ENCODE data around the gene OR13C5. TPM values are rescaled to one million over a fixed set of nuclear protein-coding genes. Genes with fewer than 3 reads are reported as not detected.
"Not testable (repeated sequence)": the region's sequence is repeated elsewhere in the genome, so short reads cannot be mapped to it uniquely, and the experiment has no call there.

Gene OR13C5
- total RNA-seq, 1 experiment from 2014 or later: not detected

DNA sequence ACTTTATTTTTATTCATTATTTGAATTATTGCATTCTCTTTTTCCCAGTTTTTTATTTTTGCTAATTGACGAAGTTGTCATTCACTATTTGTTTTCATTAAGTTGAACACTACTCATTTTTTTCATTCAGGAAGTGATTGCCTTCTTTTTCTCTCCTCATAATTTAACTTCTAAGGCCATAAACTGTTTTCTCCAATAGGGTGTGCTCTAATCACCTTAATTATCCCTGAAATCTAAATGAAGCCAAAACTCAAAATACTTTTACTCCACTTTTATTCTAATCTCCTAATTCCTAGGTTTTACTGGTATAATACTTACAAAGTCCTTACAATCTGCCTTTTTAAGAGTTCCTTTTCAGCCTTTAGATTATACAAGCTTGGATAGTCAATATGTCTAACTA lies 9.1 kb upstream of the OR13C5 start:
- H3K27me3 ChIP-seq (replicated peaks; ENCODE audit: control insufficient read depth, insufficient read depth, low read length): no peaks in the 10 kb centered on the region
- H3K36me3 ChIP-seq (ENCODE audit: control insufficient read depth, insufficient read depth, low read length): no peaks in the 10 kb centered on the region
- TF ChIP-seq, protein P1, sequence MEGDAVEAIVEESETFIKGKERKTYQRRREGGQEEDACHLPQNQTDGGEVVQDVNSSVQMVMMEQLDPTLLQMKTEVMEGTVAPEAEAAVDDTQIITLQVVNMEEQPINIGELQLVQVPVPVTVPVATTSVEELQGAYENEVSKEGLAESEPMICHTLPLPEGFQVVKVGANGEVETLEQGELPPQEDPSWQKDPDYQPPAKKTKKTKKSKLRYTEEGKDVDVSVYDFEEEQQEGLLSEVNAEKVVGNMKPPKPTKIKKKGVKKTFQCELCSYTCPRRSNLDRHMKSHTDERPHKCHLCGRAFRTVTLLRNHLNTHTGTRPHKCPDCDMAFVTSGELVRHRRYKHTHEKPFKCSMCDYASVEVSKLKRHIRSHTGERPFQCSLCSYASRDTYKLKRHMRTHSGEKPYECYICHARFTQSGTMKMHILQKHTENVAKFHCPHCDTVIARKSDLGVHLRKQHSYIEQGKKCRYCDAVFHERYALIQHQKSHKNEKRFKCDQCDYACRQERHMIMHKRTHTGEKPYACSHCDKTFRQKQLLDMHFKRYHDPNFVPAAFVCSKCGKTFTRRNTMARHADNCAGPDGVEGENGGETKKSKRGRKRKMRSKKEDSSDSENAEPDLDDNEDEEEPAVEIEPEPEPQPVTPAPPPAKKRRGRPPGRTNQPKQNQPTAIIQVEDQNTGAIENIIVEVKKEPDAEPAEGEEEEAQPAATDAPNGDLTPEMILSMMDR (IDR thresholded peaks at IDR 0.05; ENCODE audit: insufficient read depth in 1 of 2, low read depth in 1 of 2, low read length in 1 of 2, severe bottlenecking in 1 of 2, unreplicated experiment in 1 of 2): peak; percentile 13 to 21
- intact Hi-C loops (cut with micrococcal nuclease; ENCODE audit: unreplicated experiment): loop anchor here (1.0 to 2.0 kb wide), 2 partner anchors 74 to 135 kb away; no protein-coding TSS in a partner anchor
- Mint-ChIP-seq H3K9me3 (ENCODE audit: unreplicated experiment) (no peaks in the 10 kb centered on the region), H3K27ac (ENCODE audit: unreplicated experiment) (no peak overlapping the region), H3K36me3 (ENCODE audit: insufficient read depth, unreplicated experiment) (no peaks in the 10 kb centered on the region), H3K27me3 (ENCODE audit: insufficient read depth, unreplicated experiment) (peaks cover 7% of the 10 kb centered on the region), H3K4me1 (ENCODE audit: low read depth, unreplicated experiment) (no peaks in the 10 kb centered on the region), H3K4me3 (ENCODE audit: unreplicated experiment) (no peak overlapping the region)
- CTCF ChIA-PET: no interaction called here
- BruUV-seq (replicated peaks): no TSS peak
- POLR2A ChIA-PET: no interaction called here
- no peak for DNase-seq
- H3K4me1 ChIP-seq: no peaks in the 10 kb centered on the region
- no peaks in the 10 kb centered on the region for H3K9me3 ChIP-seq
- H3K4me3 ChIP-seq (ENCODE audit: low read depth, low read length): no peak overlapping the region

DNA sequence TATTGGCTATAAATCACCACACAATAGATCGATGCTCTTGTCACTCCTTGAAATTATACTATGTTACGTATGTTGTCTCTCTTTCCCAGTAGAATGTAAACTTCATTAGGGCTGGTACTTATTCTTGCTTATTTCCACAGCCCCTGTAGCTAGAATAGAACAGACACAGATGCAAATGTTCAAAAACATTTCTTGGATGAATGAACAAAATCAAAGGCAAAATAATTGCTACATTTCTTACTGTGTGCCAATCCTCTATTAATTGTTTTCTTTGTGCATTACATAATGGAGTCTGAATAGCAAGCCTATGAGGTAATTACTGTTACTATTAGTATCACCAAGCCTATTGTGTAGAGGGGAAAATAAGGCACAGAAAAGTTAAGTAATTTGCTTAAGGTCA lies 6.9 kb upstream of the OR13C5 start:
- no peak overlapping the region for H3K4me3 Mint-ChIP-seq (ENCODE audit: unreplicated experiment)
- CTCF ChIA-PET: no interaction called here
- Histone ChIP-seq H3K36me3 (ENCODE audit: control insufficient read depth, insufficient read depth, low read length) (no peaks in the 10 kb centered on the region), H3K27me3 (replicated peaks; ENCODE audit: control insufficient read depth, insufficient read depth, low read length) (no peaks in the 10 kb centered on the region), H3K4me3 (ENCODE audit: low read depth, low read length) (no peak overlapping the region), H3K4me1 (no peaks in the 10 kb centered on the region), H3K9me3 (no peaks in the 10 kb centered on the region)
- TF ChIP-seq, protein P1 (IDR thresholded peaks at IDR 0.05; ENCODE audit: insufficient read depth in 1 of 2, low read depth in 1 of 2, low read length in 1 of 2, severe bottlenecking in 1 of 2, unreplicated experiment in 1 of 2): no peak
- no TSS peak for BruUV-seq (replicated peaks)
- DNase-seq: no peak
- no peak overlapping the region for H3K27ac Mint-ChIP-seq (ENCODE audit: unreplicated experiment)
- no peaks in the 10 kb centered on the region for H3K36me3 Mint-ChIP-seq (ENCODE audit: insufficient read depth, unreplicated experiment)
- no peaks in the 10 kb centered on the region for H3K9me3 Mint-ChIP-seq (ENCODE audit: unreplicated experiment)
- peaks cover 3% of the 10 kb centered on the region for H3K27me3 Mint-ChIP-seq (ENCODE audit: insufficient read depth, unreplicated experiment)
- H3K4me1 Mint-ChIP-seq (ENCODE audit: low read depth, unreplicated experiment): no peaks in the 10 kb centered on the region
- intact Hi-C loops (cut with micrococcal nuclease; ENCODE audit: unreplicated experiment): no loop called here
- POLR2A ChIA-PET: no interaction called here

- H3K4me3 Mint-ChIP-seq (ENCODE audit: unreplicated experiment); H3K4me1 ChIP-seq; H3K36me3 Mint-ChIP-seq (ENCODE audit: insufficient read depth, unreplicated experiment); H3K4me3 ChIP-seq (ENCODE audit: low read depth, low read length); POLR2A ChIA-PET; H3K9me3 Mint-ChIP-seq (ENCODE audit: unreplicated experiment); H3K9me3 ChIP-seq; H3K36me3 ChIP-seq (ENCODE audit: control insufficient read depth, insufficient read depth, low read length); intact Hi-C loops (cut with micrococcal nuclease; ENCODE audit: unreplicated experiment); H3K4me1 Mint-ChIP-seq (ENCODE audit: low read depth, unreplicated experiment); H3K27me3 ChIP-seq (replicated peaks; ENCODE audit: control insufficient read depth, insufficient read depth, low read length); CTCF ChIA-PET; H3K27ac Mint-ChIP-seq (ENCODE audit: unreplicated experiment); BruUV-seq (replicated peaks); H3K27me3 Mint-ChIP-seq (ENCODE audit: insufficient read depth, unreplicated experiment); DNase-seq: not testable (repeated sequence)
Measured at GRCh38 chr9:104605527-104605926, 6.3 kb upstream of the OR13C5 start, which contains the start of gene OR13C2. OR13C2 (minus strand) TSS chr9:104605627; CDS start chr9:104605627, 0 bp downstream.

DNA sequence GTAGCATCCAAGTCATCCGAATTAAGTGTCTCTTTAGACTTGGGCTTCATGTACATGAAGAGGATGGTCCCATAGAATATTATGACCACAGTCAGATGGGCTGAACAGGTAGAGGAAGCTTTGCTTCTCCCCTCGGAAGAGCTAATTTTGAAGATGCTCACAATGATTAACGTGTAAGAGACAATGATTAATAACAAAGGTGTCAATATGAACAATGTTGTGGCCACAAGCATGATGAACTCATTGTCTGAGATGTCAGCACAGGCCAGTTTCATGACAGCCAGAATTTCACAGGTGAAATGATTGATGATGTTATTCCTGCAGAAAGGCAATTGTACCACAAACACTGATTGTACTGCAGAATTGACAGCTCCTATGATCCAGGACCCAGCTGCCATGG lies 5.6 kb upstream of the OR13C5 start:
- TF ChIP-seq, protein P1 (IDR thresholded peaks at IDR 0.05; ENCODE audit: insufficient read depth in 1 of 2, low read depth in 1 of 2, low read length in 1 of 2, severe bottlenecking in 1 of 2, unreplicated experiment in 1 of 2): no peak

DNA sequence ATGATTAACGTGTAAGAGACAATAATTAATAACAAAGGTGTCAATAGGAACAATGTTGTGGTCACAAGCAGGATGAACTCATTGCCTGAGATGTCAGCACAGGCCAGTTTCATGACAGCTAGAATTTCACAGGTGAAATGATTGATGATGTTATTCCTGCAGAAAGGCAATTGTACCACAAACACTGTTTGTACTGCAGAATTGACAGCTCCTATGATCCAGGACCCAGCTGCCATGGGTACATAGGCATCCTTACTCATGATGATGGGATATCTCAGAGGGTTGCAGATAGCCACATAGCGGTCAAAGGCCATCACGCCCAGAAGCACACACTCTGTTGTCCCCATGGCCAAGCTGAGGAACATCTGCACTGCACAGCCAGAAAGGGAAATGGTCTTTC lies 464 bp downstream of the OR13C5 start:
- BruUV-seq (replicated peaks); H3K27me3 Mint-ChIP-seq (ENCODE audit: insufficient read depth, unreplicated experiment); H3K36me3 ChIP-seq (ENCODE audit: control insufficient read depth, insufficient read depth, low read length); H3K4me1 Mint-ChIP-seq (ENCODE audit: low read depth, unreplicated experiment); H3K9me3 Mint-ChIP-seq (ENCODE audit: unreplicated experiment); H3K9me3 ChIP-seq; H3K27me3 ChIP-seq (replicated peaks; ENCODE audit: control insufficient read depth, insufficient read depth, low read length); POLR2A ChIA-PET; H3K36me3 Mint-ChIP-seq (ENCODE audit: insufficient read depth, unreplicated experiment); H3K4me3 Mint-ChIP-seq (ENCODE audit: unreplicated experiment); H3K4me1 ChIP-seq; DNase-seq; H3K4me3 ChIP-seq (ENCODE audit: low read depth, low read length); CTCF ChIA-PET; H3K27ac Mint-ChIP-seq (ENCODE audit: unreplicated experiment); intact Hi-C loops (cut with micrococcal nuclease; ENCODE audit: unreplicated experiment): not testable (repeated sequence)

More for the DNA sequence above, 5.6 kb upstream of the OR13C5 start:
- no peaks in the 10 kb centered on the region for H3K9me3 Mint-ChIP-seq (ENCODE audit: unreplicated experiment)
- Histone ChIP-seq H3K4me1 (no peaks in the 10 kb centered on the region), H3K4me3 (ENCODE audit: low read depth, low read length) (no peak overlapping the region), H3K36me3 (ENCODE audit: control insufficient read depth, insufficient read depth, low read length) (no peaks in the 10 kb centered on the region), H3K9me3 (no peaks in the 10 kb centered on the region), H3K27me3 (replicated peaks; ENCODE audit: control insufficient read depth, insufficient read depth, low read length) (no peaks in the 10 kb centered on the region)
- H3K4me1 Mint-ChIP-seq (ENCODE audit: low read depth, unreplicated experiment): no peaks in the 10 kb centered on the region
- H3K4me3 Mint-ChIP-seq (ENCODE audit: unreplicated experiment): no peak overlapping the region
- ChIA-PET CTCF (no interaction called here), POLR2A (no interaction called here)
- no TSS peak for BruUV-seq (replicated peaks)
- intact Hi-C loops (cut with micrococcal nuclease; ENCODE audit: unreplicated experiment): no loop called here
- peaks cover 3% of the 10 kb centered on the region for H3K27me3 Mint-ChIP-seq (ENCODE audit: insufficient read depth, unreplicated experiment)
- no peaks in the 10 kb centered on the region for H3K36me3 Mint-ChIP-seq (ENCODE audit: insufficient read depth, unreplicated experiment)
- DNase-seq: no peak
- no peak overlapping the region for H3K27ac Mint-ChIP-seq (ENCODE audit: unreplicated experiment)
